Hippocampal formation (tissue), 2 donors: Measurements from ENCODE around the gene OIP5.
"Not testable (repeated sequence)": the region's sequence is repeated elsewhere in the genome, so short reads cannot be mapped to it uniquely, and the experiment has no call there.

Experiments used
- DNase-seq, 2 donors: peaks; one replicate each; lab custom pipeline; 2025; lab: John Stamatoyannopoulos, UW

The OIP5 gene

GRCh38 chr15:41301587-41301986 lies 30.8 kb downstream of the OIP5 start:
- DNase-seq: no peak

- not testable (repeated sequence) for DNase-seq
Observed at GRCh38 chr15:41301139-41301538, 31.3 kb downstream of the OIP5 start.

GRCh38 chr15:41292521-41292920 lies 39.9 kb downstream of the OIP5 start:
- no peak for DNase-seq

GRCh38 chr15:41291065-41291631 lies 41.2 kb downstream of the OIP5 start:
- DNase-seq: no peak

- no peak for DNase-seq
Observed at GRCh38 chr15:41289953-41290352, 42.4 kb downstream of the OIP5 start.

GRCh38 chr15:41288464-41288863 lies 43.9 kb downstream of the OIP5 start:
- no peak for DNase-seq

GRCh38 chr15:41286665-41287333 lies 45.6 kb downstream of the OIP5 start:
- no peak for DNase-seq

GRCh38 chr15:41285285-41285684 lies 47.1 kb downstream of the OIP5 start:
- no peak for DNase-seq

GRCh38 chr15:41284427-41285177 lies 47.8 kb downstream of the OIP5 start:
- no peak for DNase-seq

GRCh38 chr15:41283653-41284426 lies 48.6 kb downstream of the OIP5 start:
- peak; percentile 95 to 97 for DNase-seq

GRCh38 chr15:41282980-41283652 lies 49.3 kb downstream of the OIP5 start:
- not testable (repeated sequence) for DNase-seq

GRCh38 chr15:41282436-41282835 lies 50.0 kb downstream of the OIP5 start:
- DNase-seq: not testable (repeated sequence)

GRCh38 chr15:41281236-41281635 lies 51.2 kb downstream of the OIP5 start:
- DNase-seq: no peak

GRCh38 chr15:41279535-41280283 lies 52.7 kb downstream of the OIP5 start:
- DNase-seq: no peak

- no peak for DNase-seq
Observed at GRCh38 chr15:41278319-41278718, 54.1 kb downstream of the OIP5 start.

GRCh38 chr15:41276831-41277230 lies 55.6 kb downstream of the OIP5 start:
- no peak for DNase-seq

GRCh38 chr15:41269887-41270286 lies 62.5 kb downstream of the OIP5 start:
- DNase-seq: no peak

GRCh38 chr15:41263891-41264351 lies 68.5 kb downstream of the OIP5 start:
- DNase-seq: no peak

GRCh38 chr15:41262571-41262970 lies 69.8 kb downstream of the OIP5 start:
- DNase-seq: no peak

GRCh38 chr15:41260924-41261323 lies 71.5 kb downstream of the OIP5 start:
- DNase-seq: not testable (repeated sequence)
